ENCODE data around the gene KIF5A.
A peak's percentile ranks its signal among the peaks of the same experiment; 100 is the strongest.

Gene KIF5A

DNA sequence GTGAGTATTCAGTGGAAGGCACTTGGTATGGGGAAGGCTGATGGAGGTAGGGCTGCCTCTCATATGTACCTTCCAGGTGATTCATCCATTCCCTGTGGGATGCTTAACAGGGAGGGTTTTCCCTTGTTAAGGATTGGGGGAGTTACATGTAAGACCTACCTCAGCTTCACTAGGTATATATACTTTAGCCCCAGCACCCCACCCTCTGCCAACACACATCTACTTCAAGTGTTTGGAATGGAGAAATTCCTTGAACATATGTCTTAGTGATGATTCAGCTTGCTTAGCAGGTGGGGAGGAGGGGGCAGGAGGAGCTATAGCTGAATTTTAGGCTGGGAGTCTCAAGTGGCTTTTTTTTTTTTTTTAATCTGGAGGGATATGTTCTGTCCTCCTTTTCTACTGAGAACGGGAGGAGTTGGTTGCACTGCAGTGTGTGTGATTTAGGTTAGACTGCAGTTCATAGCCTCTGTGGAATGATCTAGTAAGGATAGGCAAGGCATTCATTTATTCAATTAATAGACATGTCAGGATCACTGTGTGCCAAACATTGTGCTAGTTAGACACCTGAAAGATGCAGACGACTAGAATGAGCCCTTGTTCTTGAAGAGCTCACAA is 42.8 kb downstream of the KIF5A start:
- Histone ChIP-seq H3K27ac (ENCODE audit: low read depth, low read length, poor library complexity, severe bottlenecking) (no peak overlapping the region), H3K9ac (ENCODE audit: low read length) (no peak overlapping the region)
- TF ChIP-seq EZH2 (IDR thresholded peaks at IDR 0.05; ENCODE audit: borderline replicate concordance, low read length) (no peak), CTCF (IDR thresholded peaks at IDR 0.05; ENCODE audit: low read length) (no peak)

DNA sequence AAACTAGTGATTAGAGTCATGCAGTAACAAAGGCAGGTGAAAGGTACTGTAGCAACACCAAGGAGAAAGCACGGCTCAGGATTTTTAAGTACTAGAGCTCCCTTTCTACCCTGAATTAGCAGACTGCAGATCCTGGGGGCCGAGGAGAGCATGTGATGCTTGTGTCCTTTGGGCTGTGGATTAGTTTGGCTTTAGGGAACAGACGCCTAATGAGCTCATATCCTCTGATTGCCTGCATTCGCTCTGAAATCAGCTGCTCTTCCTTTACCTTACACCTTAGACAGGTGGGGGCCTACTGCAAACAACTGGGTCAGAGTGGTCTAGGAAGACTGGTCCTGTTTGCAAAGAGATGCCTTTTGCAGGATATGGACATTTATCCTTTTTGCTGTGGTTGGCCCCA is 43.3 kb downstream of the KIF5A start:
- H3F3A ChIP-seq (ENCODE audit: insufficient read depth, low read length): no peaks in the 10 kb centered on the region
- H3K9ac ChIP-seq (ENCODE audit: low read length): no peak overlapping the region
- no peaks in the 10 kb centered on the region for H3K27me3 ChIP-seq (ENCODE audit: insufficient read depth, low read length)
- TF ChIP-seq EZH2 (IDR thresholded peaks at IDR 0.05; ENCODE audit: borderline replicate concordance, low read length): no peak
- no peak for TF ChIP-seq CTCF (IDR thresholded peaks at IDR 0.05; ENCODE audit: low read length)
- H3K4me1 ChIP-seq (ENCODE audit: insufficient read depth, low read length, severe bottlenecking): peaks cover 22% of the 10 kb centered on the region
- no peak overlapping the region for H3K27ac ChIP-seq (ENCODE audit: low read depth, low read length, poor library complexity, severe bottlenecking)
- H3K79me2 ChIP-seq (ENCODE audit: insufficient read depth, low read length): 0 out of 2 replicates have a peak, but pooled peaks cover 6% of the 10 kb centered on the region
- no peaks in the 10 kb centered on the region for H4K20me1 ChIP-seq (ENCODE audit: insufficient read depth, low read length)
- H3K36me3 ChIP-seq (ENCODE audit: insufficient read depth, low read length): peaks cover 4% of the 10 kb centered on the region; the same call in 1 of the 2 replicates
- H3K4me3 ChIP-seq (ENCODE audit: low read depth, low read length, poor library complexity, severe bottlenecking): no peak overlapping the region
- no peak overlapping the region for H2AFZ ChIP-seq (ENCODE audit: low read length)
- H3K4me2 ChIP-seq (ENCODE audit: low read length): 0 out of 2 replicates have a peak overlapping the region, but pooled peaks have one; percentile 98
- H3K9me3 ChIP-seq (ENCODE audit: low read length): no peaks in the 10 kb centered on the region
- no peaks in the 10 kb centered on the region for H3K9me2 ChIP-seq (ENCODE audit: low read depth, low read length)

More for the DNA sequence above, 42.8 kb downstream of the KIF5A start:
- Histone ChIP-seq H3K27me3 (ENCODE audit: insufficient read depth, low read length) (no peaks in the 10 kb centered on the region), H3K79me2 (ENCODE audit: insufficient read depth, low read length) (0 out of 2 replicates have a peak, but pooled peaks cover 6% of the 10 kb centered on the region), H3K9me2 (ENCODE audit: low read depth, low read length) (no peaks in the 10 kb centered on the region), H3K4me1 (ENCODE audit: insufficient read depth, low read length, severe bottlenecking) (peaks cover 22% of the 10 kb centered on the region), H3F3A (ENCODE audit: insufficient read depth, low read length) (no peaks in the 10 kb centered on the region), H3K9me3 (ENCODE audit: low read length) (no peaks in the 10 kb centered on the region), H3K4me2 (ENCODE audit: low read length) (peak overlapping the region; percentile 98; the same call in 1 of the 2 replicates), H3K4me3 (ENCODE audit: low read depth, low read length, poor library complexity, severe bottlenecking) (peak overlapping the region; percentile 95), H4K20me1 (ENCODE audit: insufficient read depth, low read length) (no peaks in the 10 kb centered on the region), H3K36me3 (ENCODE audit: insufficient read depth, low read length) (peaks cover 4% of the 10 kb centered on the region; the same call in 1 of the 2 replicates), H2AFZ (ENCODE audit: low read length) (no peak overlapping the region)

DNA sequence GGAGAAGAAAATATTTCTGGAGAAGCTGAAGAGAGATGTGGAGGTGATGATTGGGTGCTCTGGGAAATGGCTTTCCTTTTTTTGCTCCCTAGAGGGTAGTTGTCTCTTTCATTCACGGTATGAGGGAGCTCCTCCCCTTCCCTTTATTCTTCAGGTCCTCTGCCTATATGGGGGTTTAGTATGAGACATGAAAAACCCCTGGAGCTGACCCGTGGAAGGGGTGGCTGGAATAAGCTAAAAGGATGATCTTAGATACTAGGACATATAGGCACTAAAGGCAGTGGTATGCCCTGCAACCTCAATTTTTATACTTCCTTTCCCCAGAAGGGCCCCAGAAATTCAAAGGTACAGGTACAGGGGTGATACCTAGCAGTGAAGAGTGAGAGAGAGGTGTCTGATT is 50.6 kb downstream of the KIF5A start:
- no peak for TF ChIP-seq EZH2 (IDR thresholded peaks at IDR 0.05; ENCODE audit: borderline replicate concordance, low read length)
- TF ChIP-seq CTCF (IDR thresholded peaks at IDR 0.05; ENCODE audit: low read length): no peak
- Histone ChIP-seq H3K36me3 (ENCODE audit: insufficient read depth, low read length) (peaks cover 29% of the 10 kb centered on the region; the same call in 1 of the 2 replicates), H3K27ac (ENCODE audit: low read depth, low read length, poor library complexity, severe bottlenecking) (no peak overlapping the region), H3K79me2 (ENCODE audit: insufficient read depth, low read length) (no peaks in the 10 kb centered on the region), H2AFZ (ENCODE audit: low read length) (no peak overlapping the region), H3K4me1 (ENCODE audit: insufficient read depth, low read length, severe bottlenecking) (peaks cover 12% of the 10 kb centered on the region), H3K9me2 (ENCODE audit: low read depth, low read length) (no peaks in the 10 kb centered on the region), H3K4me3 (ENCODE audit: low read depth, low read length, poor library complexity, severe bottlenecking) (no peak overlapping the region), H3K9ac (ENCODE audit: low read length) (no peak overlapping the region), H3F3A (ENCODE audit: insufficient read depth, low read length) (no peaks in the 10 kb centered on the region), H3K27me3 (ENCODE audit: insufficient read depth, low read length) (no peaks in the 10 kb centered on the region), H3K9me3 (ENCODE audit: low read length) (no peaks in the 10 kb centered on the region), H3K4me2 (ENCODE audit: low read length) (no peak overlapping the region), H4K20me1 (ENCODE audit: insufficient read depth, low read length) (no peaks in the 10 kb centered on the region)

Measured in OCI-LY1 (cell line).